HepG2 (cell line): ENCODE results near the gene WDR87. TPM values are rescaled to one million over a fixed set of nuclear protein-coding genes. Genes with fewer than 3 reads are reported as not detected.

Experiments
- ARNT2 ChIP-seq: sonication (generic); formaldehyde crosslinking; IDR thresholded peaks from 2 replicates; pipeline ENCODE4 v1.8.0; 2022; ENCODE audit warnings: mild to moderate bottlenecking, low read depth, missing genetic modification reagents, moderate library complexity
- BATF2 ChIP-seq: sonication (generic); formaldehyde crosslinking; IDR thresholded peaks from 2 replicates; pipeline ENCODE4 v1.8.0; 2022; ENCODE audit warnings: mild to moderate bottlenecking, missing genetic modification reagents, moderate library complexity
- CENPBD1 ChIP-seq: sonication (generic); formaldehyde crosslinking; IDR thresholded peaks from 2 replicates; pipeline ENCODE4 v1.8.0; 2022; ENCODE audit warnings: missing genetic modification reagents, low read depth, mild to moderate bottlenecking, borderline replicate concordance
- E2F1 ChIP-seq: sonication (generic); formaldehyde crosslinking; IDR thresholded peaks from 2 replicates; pipeline ENCODE4 v1.5.0; 2020; ENCODE audit warnings: missing genetic modification reagents
- GPN1 ChIP-seq: sonication (generic); formaldehyde crosslinking; IDR thresholded peaks from 2 replicates; pipeline ENCODE4 v1.5.1; 2020; ENCODE audit warnings: missing genetic modification reagents, borderline replicate concordance
- HNRNPK ChIP-seq: fragments of 200-400 bp; formaldehyde crosslinking; IDR thresholded peaks from 2 replicates; pipeline ENCODE4 v1.6.1; 2018; ENCODE audit warnings: low read length, low read depth, moderate library complexity, mild to moderate bottlenecking; ENCODE audit not compliant: poor library complexity, severe bottlenecking
- KLF9 ChIP-seq: IDR thresholded peaks from 2 replicates; pipeline ENCODE4 v1.6.1; 2016; ENCODE audit warnings: low read depth
- ZBTB44 ChIP-seq: sonication (generic); formaldehyde crosslinking; IDR thresholded peaks from 2 replicates; pipeline ENCODE4 v1.4.0; 2020; ENCODE audit warnings: missing genetic modification reagents
- ZEB1 ChIP-seq: IDR thresholded peaks from 2 replicates; pipeline ENCODE4 v1.6.1; 2012; ENCODE audit warnings: mild to moderate bottlenecking, low read depth, inconsistent platforms; ENCODE audit not compliant: insufficient replicate concordance
- ZNF335 ChIP-seq: sonication (generic); formaldehyde crosslinking; IDR thresholded peaks from 2 replicates; pipeline ENCODE4 v1.4.0; 2020; ENCODE audit warnings: missing genetic modification reagents
- ZNF430 ChIP-seq: sonication (generic); formaldehyde crosslinking; IDR thresholded peaks from 2 replicates; pipeline ENCODE4 v1.9.0; 2021; ENCODE audit warnings: mild to moderate bottlenecking, missing genetic modification reagents
- ZNF619 ChIP-seq: sonication (generic); formaldehyde crosslinking; IDR thresholded peaks from 2 replicates; pipeline ENCODE4 v1.4.0; 2020; ENCODE audit warnings: mild to moderate bottlenecking, missing genetic modification reagents
- ZNF639 ChIP-seq: conservative IDR thresholded peaks from 2 replicates; pipeline ENCODE4 v1.6.1; 2018; ENCODE audit warnings: missing genetic modification reagents
- ZNF766 ChIP-seq: sonication (generic); formaldehyde crosslinking; IDR thresholded peaks from 2 replicates; pipeline ENCODE4 v1.5.0; 2020; ENCODE audit warnings: missing genetic modification reagents, borderline replicate concordance
- ZNF83 ChIP-seq: sonication (generic); formaldehyde crosslinking; IDR thresholded peaks from 2 replicates; pipeline ENCODE4 v1.4.0; 2020; ENCODE audit warnings: missing genetic modification reagents, mild to moderate bottlenecking, borderline replicate concordance
- ZNF883 ChIP-seq: sonication (generic); formaldehyde crosslinking; IDR thresholded peaks from 2 replicates; pipeline ENCODE4 v1.5.1; 2020; ENCODE audit warnings: mild to moderate bottlenecking, missing genetic modification reagents; ENCODE audit errors: not compliant biosample characterization
- ZNF891 ChIP-seq: sonication (generic); formaldehyde crosslinking; IDR thresholded peaks from 2 replicates; pipeline ENCODE4 v1.5.0; 2020; ENCODE audit warnings: mild to moderate bottlenecking, missing genetic modification reagents
- polyA plus RNA-seq, 8 experiments: library from polyadenylated mRNA; depleted of rRNA in 3 of 8; stranded (reverse) in 7 of 8; unstranded in 1 of 8; fragments of >200 nt; fragmentation: Illumina TruSeq in 4 of 8; extraction: Trizol in 4 of 8; gene quantifications; 2 replicates each; pipeline versions ENCODE4 v1.2.1 to v1.2.3, GENCODE V29; 2011 to 2016; ENCODE audit warnings: low read depth in 4 of 8, missing spikeins in 1 of 8, mixed read lengths in 1 of 8; ENCODE audit not compliant: insufficient read depth in 1 of 8
- total RNA-seq, 5 experiments: library from RNA; depleted of rRNA; stranded (reverse); fragments of >200 nt; fragmentation: Illumina TruSeq; extraction: Trizol; gene quantifications; 2 replicates each; pipeline ENCODE4 v1.2.3, GENCODE V29; 2016; ENCODE audit warnings: low read depth in 1 of 5
- TF ChIP-seq, protein P1 (sequence below): sonication (generic); formaldehyde crosslinking; IDR thresholded peaks from 2 replicates; pipeline ENCODE4 v1.8.1; 2023; ENCODE audit warnings: mild to moderate bottlenecking, missing genetic modification reagents
- TF ChIP-seq, protein P2 (sequence below): sonication (generic); formaldehyde crosslinking; IDR thresholded peaks from 2 replicates; pipeline ENCODE4 v1.4.0; 2020; ENCODE audit warnings: missing genetic modification reagents, low read depth, mild to moderate bottlenecking, borderline replicate concordance

Gene WDR87
- total and polyA plus RNA-seq, 2 of the 13 experiments (the other 11 are each of a cell fraction or from before 2014, with no cell fraction given), result not detected

DNA sequence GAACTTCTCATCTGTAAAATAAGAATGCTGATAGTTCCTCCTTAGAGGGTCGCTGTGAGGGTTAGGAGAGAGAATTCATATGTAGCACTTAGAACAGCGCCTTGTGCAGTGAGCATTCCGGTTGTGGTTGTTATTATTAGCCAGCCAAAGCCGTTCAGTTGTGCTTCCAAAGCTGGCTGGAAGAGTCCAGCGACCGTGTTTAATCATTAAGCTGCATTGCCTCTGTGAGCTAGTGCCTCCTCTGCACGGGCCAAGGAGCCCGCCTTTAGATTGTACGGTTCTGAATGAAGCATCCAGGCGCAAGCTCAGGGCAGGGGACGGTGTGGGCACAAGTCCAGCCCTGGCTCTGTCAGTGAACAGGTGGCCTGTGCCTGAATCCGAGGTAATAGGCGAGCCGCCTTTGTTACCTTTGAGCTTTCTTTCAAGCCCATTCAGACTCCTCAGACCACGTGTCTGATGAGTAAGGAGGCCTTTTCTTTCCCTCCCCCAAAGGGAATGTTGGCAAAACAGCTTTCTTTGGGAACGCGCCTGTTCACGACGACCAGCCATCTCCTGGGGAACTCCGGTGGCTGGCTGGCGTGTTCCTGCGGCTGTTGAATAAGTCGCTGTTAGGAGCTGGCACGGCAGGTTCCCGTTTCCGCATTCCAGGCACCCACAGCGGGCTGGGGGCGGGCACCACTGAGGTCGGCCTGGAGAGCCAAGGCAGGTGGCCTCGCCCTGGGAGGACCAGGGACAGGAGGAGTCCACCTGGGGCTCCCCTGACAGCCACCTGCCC, 25.7 kb upstream of the WDR87 start (continued):
- 0 out of 2 replicates have a peak, but pooled peaks have one; percentile 10 for TF ChIP-seq ZNF639 (CRISPR knock-in tag)
- no peak for TF ChIP-seq BATF2
- TF ChIP-seq HNRNPK, result no peak
- no peak for TF ChIP-seq ARNT2
- TF ChIP-seq ZNF883 (CRISPR knock-in tag), result no peak
- TF ChIP-seq GPN1, result no peak
- no peak for TF ChIP-seq ZBTB44 (CRISPR knock-in tag)
- TF ChIP-seq, protein P1, sequence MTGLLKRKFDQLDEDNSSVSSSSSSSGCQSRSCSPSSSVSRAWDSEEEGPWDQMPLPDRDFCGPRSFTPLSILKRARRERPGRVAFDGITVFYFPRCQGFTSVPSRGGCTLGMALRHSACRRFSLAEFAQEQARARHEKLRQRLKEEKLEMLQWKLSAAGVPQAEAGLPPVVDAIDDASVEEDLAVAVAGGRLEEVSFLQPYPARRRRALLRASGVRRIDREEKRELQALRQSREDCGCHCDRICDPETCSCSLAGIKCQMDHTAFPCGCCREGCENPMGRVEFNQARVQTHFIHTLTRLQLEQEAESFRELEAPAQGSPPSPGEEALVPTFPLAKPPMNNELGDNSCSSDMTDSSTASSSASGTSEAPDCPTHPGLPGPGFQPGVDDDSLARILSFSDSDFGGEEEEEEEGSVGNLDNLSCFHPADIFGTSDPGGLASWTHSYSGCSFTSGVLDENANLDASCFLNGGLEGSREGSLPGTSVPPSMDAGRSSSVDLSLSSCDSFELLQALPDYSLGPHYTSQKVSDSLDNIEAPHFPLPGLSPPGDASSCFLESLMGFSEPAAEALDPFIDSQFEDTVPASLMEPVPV, result no peak
- TF ChIP-seq CENPBD1, result no peak
- TF ChIP-seq ZNF766 (CRISPR knock-in tag), result peak; percentile 38; the same call in 1 of the 2 replicates
- peak; percentile 89; the same call in 1 of the 2 replicates for TF ChIP-seq ZNF619 (CRISPR knock-in tag)
- no peak for TF ChIP-seq KLF9 (CRISPR knock-in tag)
- no peak for TF ChIP-seq E2F1 (CRISPR knock-in tag)
- TF ChIP-seq ZNF891 (CRISPR knock-in tag), result peak; percentile 69
- TF ChIP-seq ZNF335 (CRISPR knock-in tag), result peak; percentile 52; the same call in 1 of the 2 replicates
- no peak for TF ChIP-seq ZNF430
- TF ChIP-seq, protein P2, sequence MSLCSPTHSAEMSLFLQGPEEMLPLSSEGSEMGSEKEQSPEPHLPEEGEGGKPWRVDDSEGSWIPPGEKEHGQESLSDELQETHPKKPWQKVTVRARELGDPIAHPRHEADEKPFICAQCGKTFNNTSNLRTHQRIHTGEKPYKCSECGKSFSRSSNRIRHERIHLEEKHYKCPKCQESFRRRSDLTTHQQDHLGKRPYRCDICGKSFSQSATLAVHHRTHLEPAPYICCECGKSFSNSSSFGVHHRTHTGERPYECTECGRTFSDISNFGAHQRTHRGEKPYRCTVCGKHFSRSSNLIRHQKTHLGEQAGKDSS (CRISPR knock-in tag), result peak; percentile 16; the same call in 1 of the 2 replicates
- TF ChIP-seq ZEB1, result peak; percentile 83
- TF ChIP-seq ZNF83 (CRISPR knock-in tag), result 0 out of 2 replicates have a peak, but pooled peaks have one; percentile 77
